BJ (cell line): ENCODE results near the gene IQCE. TPM values are rescaled to one million over a fixed set of nuclear protein-coding genes. Genes with fewer than 3 reads are reported as not detected.

ENCODE experiments used
- CTCF ChIA-PET: fragments of 350-600 bp; formaldehyde crosslinking; extraction: SDS; loops from one replicate; lab custom pipeline; 2021; ENCODE audit warnings: antibody characterized with exemption, inconsistent platforms; lab: Yijun Ruan, JAX
- POLR2A ChIA-PET: fragments of 300-600 bp; sonication (Branson Sonifier 250); formaldehyde crosslinking; extraction: SDS; loops from one replicate; lab custom pipeline; 2021; ENCODE audit warnings: antibody characterized with exemption; lab: Charles Lee
- DNase-seq: peaks from one replicate; pipeline ENCODE4 v3.0.0-alpha.2; 2011; ENCODE audit warnings: low read depth
- H3K27me3 ChIP-seq: 2 replicates; pipeline ENCODE4 v1.6.0; 2011; ENCODE audit warnings: low read length; ENCODE audit not compliant: control insufficient read depth, insufficient read depth
- H3K36me3 ChIP-seq: 2 replicates; pipeline ENCODE4 v1.5.1; 2011; ENCODE audit warnings: low read length; ENCODE audit not compliant: control insufficient read depth, insufficient read depth
- H3K4me3 ChIP-seq: 2 replicates; pipeline ENCODE4 v1.5.1; 2011; ENCODE audit warnings: low read depth, mild to moderate bottlenecking, control low read depth, low read length
- CTCF ChIP-seq: IDR thresholded peaks from 2 replicates; pipeline ENCODE4 v1.5.1; 2011; ENCODE audit warnings: low read depth, mild to moderate bottlenecking, control low read depth, inconsistent platforms, low read length, moderate library complexity; ENCODE audit not compliant: insufficient read depth
- polyA plus RNA-seq: library from polyadenylated mRNA; depleted of rRNA; stranded (reverse); fragments of >200 nt; gene quantifications from 2 replicates; pipeline ENCODE4 v1.2.3, GENCODE V29; 2011

Gene IQCE
- polyA plus RNA-seq, 1 experiment: 9.9 TPM

GRCh38 chr7:2524808-2525657 is 33.7 kb upstream of the IQCE start:
- no peak for TF ChIP-seq CTCF
- ChIA-PET POLR2A (no interaction called here), CTCF (no interaction called here)
- Histone ChIP-seq H3K4me3 (no peak overlapping the region), H3K27me3 (no peaks in the 10 kb centered on the region), H3K36me3 (peaks cover 5% of the 10 kb centered on the region)
- DNase-seq: no peak

- TF ChIP-seq CTCF: no peak
- no peak for DNase-seq
- no peak overlapping the region for H3K4me3 ChIP-seq
- ChIA-PET CTCF (no interaction called here), POLR2A (no interaction called here)
- H3K36me3 ChIP-seq: peaks cover 5% of the 10 kb centered on the region
- no peaks in the 10 kb centered on the region for H3K27me3 ChIP-seq
These were observed 32.8 kb upstream of the IQCE start for GRCh38 chr7:2525658-2526630.

- no peak for DNase-seq
- TF ChIP-seq CTCF: no peak
- no peaks in the 10 kb centered on the region for H3K27me3 ChIP-seq
- H3K4me3 ChIP-seq: no peak overlapping the region
- peaks cover 5% of the 10 kb centered on the region for H3K36me3 ChIP-seq
- CTCF ChIA-PET: no interaction called here
- POLR2A ChIA-PET: no interaction called here
These were observed 31.9 kb upstream of the IQCE start for GRCh38 chr7:2526659-2527504.

GRCh38 chr7:2527505-2528467 is 31.0 kb upstream of the IQCE start:
- POLR2A ChIA-PET: no interaction called here
- TF ChIP-seq CTCF: no peak
- no peak overlapping the region for H3K4me3 ChIP-seq

More at GRCh38 chr7:2527505-2528467, 31.0 kb upstream of the IQCE start:
- Histone ChIP-seq H3K36me3 (peaks cover 5% of the 10 kb centered on the region), H3K27me3 (no peaks in the 10 kb centered on the region)
- CTCF ChIA-PET: no interaction called here
- peak; percentile 25 for DNase-seq
